HepG2 (cell line): ENCODE results near the gene CD93. TPM values are rescaled to one million over a fixed set of nuclear protein-coding genes. Genes with fewer than 3 reads are reported as not detected.

Experiments
- ATAC-seq: fragments of 200-7000 bp; cut with Tn5 transposase; 3 replicates; pipeline ENCODE4 v1.9.1; 2020; ENCODE audit warnings: mild to moderate bottlenecking, moderate library complexity
- BruUV-seq: library from RNA; stranded (reverse); fragments of 400-500 nt; replicated peaks from 2 replicates; lab custom pipeline; 2021; lab: Mats Ljungman, UMichigan
- CTCF ChIA-PET: fragments of 300-600 bp; formaldehyde crosslinking; extraction: SDS; loops from one replicate; lab custom pipeline; 2021; ENCODE audit warnings: low total read pairs, inconsistent platforms, low intra/inter-chr PET ratio; lab: Yijun Ruan, JAX
- POLR2A ChIA-PET: fragments of 350-600 bp; sonication (Branson Sonifier 250); formaldehyde crosslinking; loops from one replicate; lab custom pipeline; 2020; ENCODE audit warnings: antibody characterized with exemption, inconsistent platforms; lab: Yijun Ruan, JAX
- DNase-seq: peaks from one replicate; pipeline ENCODE4 v3.0.0-alpha.2; 2015; ENCODE audit warnings: low spot score
- FAIRE-seq: peaks from 3 replicates; lab custom pipeline; 2011; peaks lifted over from hg19 to GRCh38; lab: Jason Lieb, UNC
- H2AFZ ChIP-seq: one replicate; pipeline ENCODE4 v1.6.1; 2011; ENCODE audit warnings: low read length, inconsistent platforms
- H3K27ac ChIP-seq: fragments of 300-600 bp; 3 replicates; pipeline ENCODE4 v1.8.0; 2011; ENCODE audit warnings: mixed run types, mild to moderate bottlenecking, mixed read lengths, low read length, inconsistent platforms; ENCODE audit not compliant: insufficient read depth; ENCODE audit errors: extremely low read length
- H3K27me3 ChIP-seq, 2 experiments: fragments of 200-600 bp in 1 of 2; 2 replicates in 1 of 2; 3 replicates in 1 of 2; pipeline versions ENCODE4 v1.6.0 to v1.8.0; 2011; ENCODE audit warnings: low read length in 2 of 2, mild to moderate bottlenecking in 2 of 2, moderate library complexity in 2 of 2, inconsistent platforms in 1 of 2; ENCODE audit not compliant: insufficient read depth in 2 of 2, control insufficient read depth in 1 of 2
- H3K36me3 ChIP-seq, 2 experiments: fragments of 200-600 bp in 1 of 2; replicated peaks in 1 of 2; 2 replicates in 1 of 2; 3 replicates in 1 of 2; pipeline versions ENCODE4 v1.5.1 to v1.8.0; 2011; ENCODE audit warnings: low read length in 2 of 2, inconsistent platforms in 1 of 2; ENCODE audit not compliant: insufficient read depth in 2 of 2, control insufficient read depth in 1 of 2
- H3K4me1 ChIP-seq: 2 replicates; pipeline ENCODE4 v1.5.1; 2012; ENCODE audit warnings: low read length, inconsistent platforms; ENCODE audit not compliant: insufficient read depth
- H3K4me2 ChIP-seq: 2 replicates; pipeline ENCODE4 v1.6.0; 2011; ENCODE audit warnings: low read depth, low read length, inconsistent platforms
- H3K4me3 ChIP-seq, 3 experiments: fragments of 200-600 bp in 1 of 3; sonication (generic), shearing (Covaris generic) in 1 of 3; replicated peaks in 1 of 3; 2 replicates each; pipeline ENCODE4 v1.5.1; 2011 to 2016; ENCODE audit warnings: low read length in 3 of 3, inconsistent platforms in 2 of 3, low read depth in 2 of 3, mild to moderate bottlenecking in 2 of 3, control low read depth in 1 of 3, mixed read lengths in 1 of 3; ENCODE audit not compliant: insufficient read depth in 1 of 3
- H3K79me2 ChIP-seq: one replicate; pipeline ENCODE4 v1.6.1; 2011; ENCODE audit warnings: low read length, inconsistent platforms; ENCODE audit not compliant: insufficient read depth
- H3K9ac ChIP-seq: 2 replicates; pipeline ENCODE4 v1.6.0; 2011; ENCODE audit warnings: mild to moderate bottlenecking, low read depth, low read length, inconsistent platforms; ENCODE audit not compliant: insufficient read depth
- H3K9me3 ChIP-seq: 2 replicates; pipeline ENCODE4 v1.5.1; 2012; ENCODE audit warnings: mild to moderate bottlenecking, low read length
- H4K20me1 ChIP-seq: 2 replicates; pipeline ENCODE4 v1.6.0; 2011; ENCODE audit warnings: inconsistent platforms, mild to moderate bottlenecking, low read length, moderate library complexity; ENCODE audit not compliant: insufficient read depth
- ADNP ChIP-seq: sonication (generic); formaldehyde crosslinking; IDR thresholded peaks from 2 replicates; pipeline ENCODE4 v1.4.0; 2020; ENCODE audit warnings: missing genetic modification reagents
- CCDC6 ChIP-seq: sonication (generic); formaldehyde crosslinking; IDR thresholded peaks from 2 replicates; pipeline ENCODE4 v1.8.1; 2022; ENCODE audit warnings: mild to moderate bottlenecking, missing genetic modification reagents, moderate library complexity
- HNRNPUL1 ChIP-seq: fragments of 200-400 bp; formaldehyde crosslinking; IDR thresholded peaks from 2 replicates; pipeline ENCODE4 v1.6.1; 2017; ENCODE audit warnings: low read depth, mild to moderate bottlenecking, low read length, moderate library complexity
- HOXA9 ChIP-seq: sonication (generic); formaldehyde crosslinking; IDR thresholded peaks from 2 replicates; pipeline ENCODE4 v1.8.1; 2022; ENCODE audit warnings: missing genetic modification reagents, mild to moderate bottlenecking, moderate library complexity, borderline replicate concordance
- KDM6A ChIP-seq: IDR thresholded peaks from 2 replicates; pipeline ENCODE4 v1.6.1; 2016; ENCODE audit warnings: low read depth
- MTA1 ChIP-seq: sonication (generic); formaldehyde crosslinking; IDR thresholded peaks from 2 replicates; pipeline ENCODE4 v1.4.0; 2020; ENCODE audit warnings: missing genetic modification reagents, mild to moderate bottlenecking, borderline replicate concordance
- NONO ChIP-seq, 2 experiments: fragments of 450-650 bp in 1 of 2; sonication (generic) in 1 of 2; formaldehyde crosslinking in 1 of 2; IDR thresholded peaks in 1 of 2; conservative IDR thresholded peaks in 1 of 2; 2 replicates each; pipeline versions ENCODE4 v1.6.1 to v1.8.0; 2017 to 2022; ENCODE audit warnings: mild to moderate bottlenecking in 1 of 2, missing genetic modification reagents in 1 of 2, moderate library complexity in 1 of 2
- SMARCE1 ChIP-seq: fragments of 450-650 bp; IDR thresholded peaks from 2 replicates; pipeline ENCODE4 v1.6.1; 2017; ENCODE audit warnings: borderline replicate concordance
- WGBS: methylation state at CpG from one replicate; pipeline ENCODE4 v1.1.6; 2017; ENCODE audit warnings: low lambda C conversion rate; 5-methylcytosine and 5-hydroxymethylcytosine counted together
- in situ Hi-C: cut with HindIII; loops from 2 replicates; pipeline ENCODE4 v1.10.0; 2017; ENCODE audit warnings: low pct_unique_long_range_greater_than_20kb; ENCODE audit not compliant: extremely low pct_ligation_motif_present
- intact Hi-C: fragments of 100-400 bp; cut with micrococcal nuclease; formaldehyde crosslinking; loops from one replicate; pipeline ENCODE4 v1.10.0; 2022; ENCODE audit not compliant: unreplicated experiment
- polyA plus RNA-seq, 8 experiments: library from polyadenylated mRNA; depleted of rRNA in 3 of 8; stranded (reverse) in 7 of 8; unstranded in 1 of 8; fragments of >200 nt; fragmentation: Illumina TruSeq in 4 of 8; extraction: Trizol in 4 of 8; gene quantifications; 2 replicates each; pipeline versions ENCODE4 v1.2.1 to v1.2.3, GENCODE V29; 2011 to 2016; ENCODE audit warnings: low read depth in 4 of 8, missing spikeins in 1 of 8, mixed read lengths in 1 of 8; ENCODE audit not compliant: insufficient read depth in 1 of 8
- total RNA-seq, 5 experiments: library from RNA; depleted of rRNA; stranded (reverse); fragments of >200 nt; fragmentation: Illumina TruSeq; extraction: Trizol; gene quantifications; 2 replicates each; pipeline ENCODE4 v1.2.3, GENCODE V29; 2016; ENCODE audit warnings: low read depth in 1 of 5
- TF ChIP-seq, protein P1 (sequence below): sonication (generic); formaldehyde crosslinking; IDR thresholded peaks from 2 replicates; pipeline ENCODE4 v1.9.0; 2022; ENCODE audit warnings: missing genetic modification reagents, mild to moderate bottlenecking, borderline replicate concordance
- TF ChIP-seq, protein P2 (sequence below): IDR thresholded peaks from 2 replicates; pipeline ENCODE4 v1.4.0; 2020; ENCODE audit warnings: mild to moderate bottlenecking, missing genetic modification reagents

CD93 gene
- total and polyA plus RNA-seq, 2 of the 13 experiments (the other 11 are each of a cell fraction or from before 2014, with no cell fraction given), result not detected

DNA sequence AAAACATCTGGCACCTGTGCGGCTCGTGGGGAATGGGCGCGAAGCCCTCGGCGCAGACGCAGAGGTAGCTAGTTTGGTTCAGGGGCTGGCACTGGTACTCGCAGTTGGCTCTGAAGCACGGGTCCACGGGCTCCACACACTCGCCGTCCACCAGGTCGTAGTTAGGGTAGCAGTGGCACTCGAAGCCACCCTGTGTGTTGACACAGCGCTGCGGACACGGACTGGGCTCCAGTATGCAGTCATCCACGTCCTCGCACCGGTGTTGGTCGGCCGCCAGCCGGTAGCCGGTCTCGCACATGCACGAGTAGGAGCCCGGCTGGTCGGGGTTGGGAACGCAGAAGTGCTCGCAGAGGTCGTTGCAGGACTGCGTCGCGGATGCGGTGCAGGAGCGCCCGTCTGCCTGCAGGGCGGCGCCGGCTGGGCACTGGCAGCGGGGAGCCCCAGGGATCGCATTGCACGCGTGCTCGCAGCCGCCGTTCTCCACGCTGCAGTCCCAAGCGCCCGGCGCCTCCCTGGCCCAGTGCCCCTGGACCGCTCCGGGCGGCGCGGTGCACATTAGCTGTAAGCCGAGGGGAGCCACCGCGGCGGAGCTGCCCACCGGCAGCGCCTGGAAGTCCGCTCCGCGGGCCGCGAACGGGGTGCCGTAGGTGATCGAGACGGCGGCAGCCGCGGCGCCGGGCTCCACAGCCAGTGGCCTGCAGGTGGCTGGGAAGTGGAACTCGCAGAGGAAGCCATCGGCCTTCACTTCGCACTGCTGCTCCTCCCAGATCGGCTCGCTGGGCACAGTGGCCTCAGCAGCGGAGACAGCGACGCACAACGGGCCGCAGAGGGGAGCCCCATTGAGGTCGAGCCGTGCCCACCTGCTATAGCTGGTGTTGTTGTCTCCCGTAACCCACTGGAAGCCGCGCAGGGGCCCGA is 37.6 kb downstream of the CD93 start (continued):
- TF ChIP-seq, protein P1, sequence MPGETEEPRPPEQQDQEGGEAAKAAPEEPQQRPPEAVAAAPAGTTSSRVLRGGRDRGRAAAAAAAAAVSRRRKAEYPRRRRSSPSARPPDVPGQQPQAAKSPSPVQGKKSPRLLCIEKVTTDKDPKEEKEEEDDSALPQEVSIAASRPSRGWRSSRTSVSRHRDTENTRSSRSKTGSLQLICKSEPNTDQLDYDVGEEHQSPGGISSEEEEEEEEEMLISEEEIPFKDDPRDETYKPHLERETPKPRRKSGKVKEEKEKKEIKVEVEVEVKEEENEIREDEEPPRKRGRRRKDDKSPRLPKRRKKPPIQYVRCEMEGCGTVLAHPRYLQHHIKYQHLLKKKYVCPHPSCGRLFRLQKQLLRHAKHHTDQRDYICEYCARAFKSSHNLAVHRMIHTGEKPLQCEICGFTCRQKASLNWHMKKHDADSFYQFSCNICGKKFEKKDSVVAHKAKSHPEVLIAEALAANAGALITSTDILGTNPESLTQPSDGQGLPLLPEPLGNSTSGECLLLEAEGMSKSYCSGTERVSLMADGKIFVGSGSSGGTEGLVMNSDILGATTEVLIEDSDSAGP (CRISPR knock-in tag), result no peak
- TF ChIP-seq, protein P2, sequence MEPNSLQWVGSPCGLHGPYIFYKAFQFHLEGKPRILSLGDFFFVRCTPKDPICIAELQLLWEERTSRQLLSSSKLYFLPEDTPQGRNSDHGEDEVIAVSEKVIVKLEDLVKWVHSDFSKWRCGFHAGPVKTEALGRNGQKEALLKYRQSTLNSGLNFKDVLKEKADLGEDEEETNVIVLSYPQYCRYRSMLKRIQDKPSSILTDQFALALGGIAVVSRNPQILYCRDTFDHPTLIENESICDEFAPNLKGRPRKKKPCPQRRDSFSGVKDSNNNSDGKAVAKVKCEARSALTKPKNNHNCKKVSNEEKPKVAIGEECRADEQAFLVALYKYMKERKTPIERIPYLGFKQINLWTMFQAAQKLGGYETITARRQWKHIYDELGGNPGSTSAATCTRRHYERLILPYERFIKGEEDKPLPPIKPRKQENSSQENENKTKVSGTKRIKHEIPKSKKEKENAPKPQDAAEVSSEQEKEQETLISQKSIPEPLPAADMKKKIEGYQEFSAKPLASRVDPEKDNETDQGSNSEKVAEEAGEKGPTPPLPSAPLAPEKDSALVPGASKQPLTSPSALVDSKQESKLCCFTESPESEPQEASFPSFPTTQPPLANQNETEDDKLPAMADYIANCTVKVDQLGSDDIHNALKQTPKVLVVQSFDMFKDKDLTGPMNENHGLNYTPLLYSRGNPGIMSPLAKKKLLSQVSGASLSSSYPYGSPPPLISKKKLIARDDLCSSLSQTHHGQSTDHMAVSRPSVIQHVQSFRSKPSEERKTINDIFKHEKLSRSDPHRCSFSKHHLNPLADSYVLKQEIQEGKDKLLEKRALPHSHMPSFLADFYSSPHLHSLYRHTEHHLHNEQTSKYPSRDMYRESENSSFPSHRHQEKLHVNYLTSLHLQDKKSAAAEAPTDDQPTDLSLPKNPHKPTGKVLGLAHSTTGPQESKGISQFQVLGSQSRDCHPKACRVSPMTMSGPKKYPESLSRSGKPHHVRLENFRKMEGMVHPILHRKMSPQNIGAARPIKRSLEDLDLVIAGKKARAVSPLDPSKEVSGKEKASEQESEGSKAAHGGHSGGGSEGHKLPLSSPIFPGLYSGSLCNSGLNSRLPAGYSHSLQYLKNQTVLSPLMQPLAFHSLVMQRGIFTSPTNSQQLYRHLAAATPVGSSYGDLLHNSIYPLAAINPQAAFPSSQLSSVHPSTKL, result no peak
- no peak for TF ChIP-seq CCDC6

DNA sequence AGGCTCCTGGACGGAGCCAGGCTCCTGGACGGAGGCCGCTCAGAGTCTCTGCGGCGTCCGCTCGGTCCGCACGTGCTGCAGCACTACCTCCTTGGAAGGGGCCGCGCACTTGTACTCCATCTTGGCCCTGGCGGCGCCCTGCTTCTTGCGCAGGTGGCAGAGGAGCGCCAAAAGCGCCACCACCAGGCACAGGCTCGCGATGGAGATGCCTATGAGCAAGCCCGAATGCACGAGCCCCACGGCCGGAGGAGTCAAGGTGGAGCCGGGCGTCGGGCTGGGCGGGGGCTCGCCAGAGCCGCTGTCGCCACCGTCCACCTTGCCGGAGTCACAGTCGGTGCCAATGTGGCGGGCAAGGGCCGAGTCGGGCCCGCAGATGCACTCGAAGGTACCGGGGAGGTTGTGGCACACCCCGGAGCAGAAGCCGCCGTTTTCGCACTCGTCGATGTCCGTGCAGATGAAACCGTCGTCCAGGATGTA is 38.3 kb downstream of the CD93 start:
- Histone ChIP-seq H3K4me2 (no peak overlapping the region), H3K27me3 (peaks cover 3 to 26% of the 10 kb centered on the region in 2 experiments; a peak in 4 of 5 replicates), H2AFZ (no peak overlapping the region), H3K9ac (no peak overlapping the region), H3K4me1 (no peaks in the 10 kb centered on the region), H3K4me3 (no peak overlapping the region), H3K36me3 (no peaks in the 10 kb centered on the region), H3K9me3 (no peaks in the 10 kb centered on the region), H3K79me2 (no peaks in the 10 kb centered on the region), H3K27ac (no peak overlapping the region), H4K20me1 (no peaks in the 10 kb centered on the region)
- ChIA-PET POLR2A (no interaction called here), CTCF (no interaction called here)
- ATAC-seq (no peak), DNase-seq (no peak), FAIRE-seq (no peak)
- in situ Hi-C loops, result no loop called here
- BruUV-seq, result no TSS peak
- 72% methylated on average over 47 of the region's 47 CpGs for WGBS
- TF ChIP-seq ADNP (CRISPR knock-in tag) (no peak), HNRNPUL1 (no peak), HOXA9 (CRISPR knock-in tag) (no peak), NONO (IDR thresholded peaks at IDR 0.05) (no peak), NONO (CRISPR knock-in tag; conservative IDR thresholded peaks at IDR 0.05) (no peak), KDM6A (CRISPR knock-in tag) (no peak), SMARCE1 (no peak), MTA1 (CRISPR knock-in tag) (no peak)
- intact Hi-C loops, result no loop called here
